HL-60/S4 treated with retinoic acid at 250 ng/mL for 4 days and 3 days (cell line): Measurements from ENCODE around the gene TRAPPC2L.

Source experiments
- in situ Hi-C: fragments of 300-500 bp; cut with MboI; formaldehyde crosslinking; loops from 2 replicates; pipeline ENCODE4 v1.7.0; 2022; ENCODE audit warnings: low sequenced_read_pairs

TRAPPC2L gene

DNA sequence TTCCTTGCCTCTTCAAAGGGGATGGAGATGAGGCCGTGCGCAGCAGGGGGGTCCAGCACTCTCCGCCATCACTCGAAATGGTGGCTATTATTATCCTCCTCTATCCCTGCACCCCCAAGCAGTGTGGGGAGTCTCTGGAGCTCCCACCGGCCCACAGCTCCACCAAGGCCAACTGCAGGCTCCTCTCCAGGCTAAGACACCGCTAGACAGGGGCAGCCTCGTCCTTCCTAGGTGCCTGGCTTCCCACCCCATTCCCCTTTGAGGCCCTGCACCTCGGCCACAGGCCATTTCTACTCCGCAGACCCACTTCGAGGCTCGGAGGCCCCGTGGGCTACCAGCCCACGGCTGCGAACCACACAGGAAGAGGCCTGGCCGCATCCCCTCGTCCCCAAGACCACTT is 49.1 kb downstream of the TRAPPC2L start:
- in situ Hi-C loops: no loop called here

DNA sequence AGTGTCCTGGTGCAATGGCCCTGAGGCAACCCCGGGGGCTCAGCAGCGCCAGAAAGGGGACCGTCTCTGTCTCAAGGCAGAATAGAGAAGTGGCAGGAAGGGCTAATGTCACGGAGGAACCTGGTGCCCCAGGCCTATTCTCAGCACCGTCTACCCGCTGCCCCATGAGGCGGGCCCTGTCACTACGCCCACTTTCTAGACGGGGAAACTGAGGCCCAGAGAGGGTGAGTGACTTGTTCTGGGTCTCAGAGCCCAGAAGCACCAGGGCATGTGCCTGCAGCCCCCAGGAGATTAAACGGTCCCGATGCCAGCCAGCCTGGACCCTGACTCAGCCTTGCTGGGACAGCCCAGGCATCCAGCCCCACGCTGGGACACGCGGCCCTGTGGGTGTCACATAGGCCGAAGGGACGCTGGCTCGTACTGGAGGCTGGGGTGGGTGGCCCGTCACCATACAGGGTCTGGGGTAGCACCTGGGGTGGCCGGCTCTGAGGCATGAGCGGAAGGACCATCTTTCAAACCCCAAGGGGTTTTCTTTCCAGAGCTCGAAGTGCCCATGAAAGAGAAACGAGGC is 49.7 kb downstream of the TRAPPC2L start:
- in situ Hi-C loops: no loop called here

GRCh38 chr16:88907768-88908167 is 50.8 kb downstream of the TRAPPC2L start:
- in situ Hi-C loops: no loop called here

DNA sequence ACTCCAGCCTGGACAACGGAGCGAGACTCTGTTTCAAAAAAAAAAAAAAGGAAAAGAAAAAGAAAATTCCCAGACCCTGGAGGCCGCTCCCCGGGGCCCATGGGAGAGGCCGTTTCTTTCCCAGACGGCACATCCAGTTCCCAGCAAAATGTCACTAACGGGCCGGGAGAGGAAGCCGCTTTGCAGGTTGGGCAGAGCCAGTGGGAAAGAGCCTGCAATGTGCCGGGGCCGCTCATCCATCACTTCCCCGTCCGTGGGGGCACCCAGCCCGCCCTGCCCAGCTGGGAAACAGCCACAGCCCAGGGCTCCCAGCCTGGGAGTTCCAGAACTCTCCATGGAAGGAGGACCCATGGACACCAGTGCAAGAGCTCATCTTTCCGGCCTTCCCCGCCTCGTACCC is 51.4 kb downstream of the TRAPPC2L start:
- in situ Hi-C loops: no loop called here

GRCh38 chr16:88909431-88910210 is 52.7 kb downstream of the TRAPPC2L start:
- in situ Hi-C loops: no loop called here

- in situ Hi-C loops: no loop called here
Observed at GRCh38 chr16:88910284-88911135, 53.6 kb downstream of the TRAPPC2L start.

DNA sequence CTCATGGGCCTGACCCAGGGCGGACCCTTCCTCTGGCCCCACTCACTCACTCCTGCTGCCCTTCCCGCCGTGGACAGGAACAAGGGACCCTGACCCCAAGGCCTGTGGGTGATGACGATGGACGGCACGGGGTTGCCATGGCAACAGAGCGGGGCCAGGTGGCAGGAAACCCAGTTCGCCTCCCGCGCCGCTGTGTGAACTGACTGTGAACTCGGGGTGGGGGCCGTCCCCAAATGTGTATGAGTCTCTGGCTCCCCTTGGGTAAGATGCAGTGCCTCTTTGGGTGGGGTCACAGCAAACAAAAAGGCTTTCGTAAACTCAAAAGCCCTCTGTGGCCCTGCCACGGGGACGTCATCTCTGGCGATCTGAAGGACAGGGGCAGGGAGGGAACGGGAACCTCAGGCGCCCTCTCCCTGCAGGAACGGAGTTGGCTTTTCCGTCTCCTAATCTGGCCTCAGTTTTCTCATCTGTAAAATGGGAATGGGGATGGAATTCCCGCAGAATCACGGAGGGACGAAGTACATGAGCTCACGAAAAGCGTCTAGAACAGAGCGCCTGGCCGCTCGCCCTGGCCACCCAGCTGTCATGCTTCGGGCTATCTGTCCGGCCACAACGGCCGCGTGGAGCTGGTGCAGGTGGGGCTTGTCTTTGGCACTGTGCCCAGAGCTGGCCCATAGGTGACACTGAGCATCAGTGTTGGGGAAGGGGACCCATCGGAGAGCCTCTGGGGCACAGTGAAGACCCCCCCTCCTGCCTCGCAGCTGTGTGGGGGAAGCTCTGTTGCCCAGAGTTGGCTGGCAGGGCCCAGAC is 54.4 kb downstream of the TRAPPC2L start:
- in situ Hi-C loops: no loop called here

- in situ Hi-C loops: no loop called here
Observed at GRCh38 chr16:88911946-88912310, 55.0 kb downstream of the TRAPPC2L start.
